Endothelial cell of umbilical vein (primary cell): ENCODE results near the gene ADAMTSL5. TPM values are rescaled to one million over a fixed set of nuclear protein-coding genes. Genes with fewer than 3 reads are reported as not detected.

ENCODE experiments used
- BruUV-seq: library from RNA; stranded (reverse); fragments of 400-500 nt; replicated peaks from 2 replicates; lab custom pipeline; 2021; lab: Mats Ljungman, UMichigan
- CTCF ChIA-PET: fragments of 300-600, 350-600 bp; sonication (Branson Sonifier 250); formaldehyde crosslinking; loops from one replicate; lab custom pipeline; 2021; ENCODE audit warnings: antibody characterized with exemption, inconsistent platforms; lab: Charles Lee
- POLR2A ChIA-PET: fragments of 300-600, 350-600 bp; sonication (Branson Sonifier 250); formaldehyde crosslinking; loops from one replicate; lab custom pipeline; 2021; ENCODE audit warnings: antibody characterized with exemption, inconsistent platforms; lab: Charles Lee
- DNase-seq: peaks from one replicate; pipeline ENCODE4 v3.0.0-alpha.2; 2011; ENCODE audit warnings: low read depth, low spot score
- FAIRE-seq: peaks from 2 replicates; lab custom pipeline; 2011; peaks lifted over from hg19 to GRCh38; lab: Jason Lieb, UNC
- H2AFZ ChIP-seq: 2 replicates; pipeline ENCODE4 v1.6.0; 2012; ENCODE audit warnings: low read depth, low read length, control low read depth, inconsistent platforms
- H3K27ac ChIP-seq: 2 replicates; pipeline ENCODE4 v1.5.1; 2011; ENCODE audit warnings: low read depth, mild to moderate bottlenecking, control low read depth, low read length, moderate library complexity; ENCODE audit not compliant: insufficient read depth
- H3K27me3 ChIP-seq, 2 experiments: 2 replicates each; pipeline versions ENCODE4 v1.6.0 to v1.6.1; 2011; ENCODE audit warnings: low read length in 2 of 2, mixed read lengths in 1 of 2; ENCODE audit not compliant: control insufficient read depth in 2 of 2, insufficient read depth in 2 of 2
- H3K36me3 ChIP-seq, 2 experiments: 2 replicates in 1 of 2; 3 replicates in 1 of 2; pipeline ENCODE4 v1.5.1; 2011; ENCODE audit warnings: low read length in 2 of 2, mild to moderate bottlenecking in 1 of 2, moderate library complexity in 1 of 2; ENCODE audit not compliant: control insufficient read depth in 2 of 2, insufficient read depth in 2 of 2; ENCODE audit errors: extremely low read depth in 1 of 2
- H3K4me1 ChIP-seq: 3 replicates; pipeline ENCODE4 v1.5.1; 2011; ENCODE audit warnings: mild to moderate bottlenecking, low read length; ENCODE audit not compliant: control insufficient read depth, insufficient read depth; ENCODE audit errors: extremely low read depth
- H3K4me2 ChIP-seq: 2 replicates; pipeline ENCODE4 v1.6.1; 2011; ENCODE audit warnings: low read length, control low read depth, mixed read lengths; ENCODE audit not compliant: insufficient read depth
- H3K4me3 ChIP-seq, 3 experiments: fragments of 200-600 bp in 1 of 3; sonication (generic), shearing (Covaris generic) in 1 of 3; replicated peaks in 1 of 3; 2 replicates each; pipeline ENCODE4 v1.5.1; 2011 to 2016; ENCODE audit warnings: control low read depth in 3 of 3, low read length in 3 of 3, mild to moderate bottlenecking in 2 of 3, inconsistent platforms in 1 of 3, low read depth in 1 of 3, moderate library complexity in 1 of 3; ENCODE audit not compliant: insufficient read depth in 1 of 3
- H3K79me2 ChIP-seq: 2 replicates; pipeline ENCODE4 v1.6.0; 2012; ENCODE audit warnings: low read length, inconsistent platforms; ENCODE audit not compliant: control insufficient read depth, insufficient read depth
- H3K9ac ChIP-seq: replicated peaks from 2 replicates; pipeline ENCODE3; 2011; ENCODE audit warnings: low read length, control low read depth; ENCODE audit not compliant: insufficient read depth; ENCODE audit errors: extremely low read depth
- H3K9me1 ChIP-seq: replicated peaks from 3 replicates; pipeline ENCODE4 v1.6.0; 2011; ENCODE audit warnings: mild to moderate bottlenecking, low read length; ENCODE audit not compliant: control insufficient read depth, insufficient read depth; ENCODE audit errors: extremely low read depth
- H3K9me3 ChIP-seq: replicated peaks from 2 replicates; pipeline ENCODE4 v1.5.1; 2012; ENCODE audit warnings: low read length, inconsistent platforms; ENCODE audit not compliant: control insufficient read depth, insufficient read depth
- H4K20me1 ChIP-seq: replicated peaks from 2 replicates; pipeline ENCODE3; 2011; ENCODE audit warnings: mild to moderate bottlenecking, low read length; ENCODE audit not compliant: control insufficient read depth, insufficient read depth; ENCODE audit errors: extremely low read depth
- CTCF ChIP-seq, 2 donors: IDR thresholded peaks; 1 replicate in 1 of 2; 2 replicates in 1 of 2; pipeline ENCODE4 v1.5.1; 2011; ENCODE audit warnings: low read length in 2 of 2, mild to moderate bottlenecking in 2 of 2, moderate library complexity in 2 of 2, control low read depth in 1 of 2, inconsistent platforms in 1 of 2, low read depth in 1 of 2; ENCODE audit not compliant: insufficient read depth in 1 of 2; ENCODE audit errors: extremely low read depth in 1 of 2
- FOS ChIP-seq: IDR thresholded peaks from 2 replicates; pipeline ENCODE4 v1.6.1; 2011; ENCODE audit warnings: mild to moderate bottlenecking, low read length, moderate library complexity, borderline replicate concordance; ENCODE audit not compliant: insufficient read depth
- GATA2 ChIP-seq: IDR thresholded peaks from 2 replicates; pipeline ENCODE4 v1.7.0; 2011; ENCODE audit warnings: low read depth, mild to moderate bottlenecking, moderate library complexity, mixed read lengths, low read length; ENCODE audit not compliant: insufficient read length, insufficient read depth
- POLR2A ChIP-seq: IDR thresholded peaks from 2 replicates; pipeline ENCODE4 v1.6.1; 2012; ENCODE audit warnings: low read depth, mild to moderate bottlenecking, control low read depth, low read length
- dilution Hi-C: fragments of 300-500 bp; cut with MboI; formaldehyde crosslinking; loops from one replicate; pipeline ENCODE4 v1.15.0; 2019; ENCODE audit warnings: low sequenced_read_pairs; ENCODE audit not compliant: extremely low pct_ligation_motif_present
- intact Hi-C: fragments of 100-400 bp; cut with micrococcal nuclease; formaldehyde crosslinking; loops from one replicate; pipeline ENCODE4 v1.10.0; 2022
- polyA plus RNA-seq, 4 experiments: library from polyadenylated mRNA; depleted of rRNA in 3 of 4; stranded (reverse) in 3 of 4; unstranded in 1 of 4; fragments of >200 nt; gene quantifications; 2 replicates each; pipeline versions ENCODE4 v1.2.1 to v1.2.3, GENCODE V29; 2011 to 2012; ENCODE audit warnings: missing spikeins in 1 of 4
- total RNA-seq: library from RNA; stranded (reverse); gene quantifications from 2 replicates; pipeline ENCODE4 v1.2.3, GENCODE V29; 2021

Gene ADAMTSL5
- total and polyA plus RNA-seq, 2 donors (not counting 3 experiments of a cell fraction or from before 2014, with no cell fraction given) = 0.07 TPM; not detected in 1

GRCh38 chr19:1487576-1488281 lies 25.1 kb downstream of the ADAMTSL5 start:
- FAIRE-seq = no peak
- dilution Hi-C loops = no loop called here
- Histone ChIP-seq H3K9me3 (no peaks in the 10 kb centered on the region), H3K27ac (no peak overlapping the region), H4K20me1 (no peaks in the 10 kb centered on the region), H3K9ac (no peak overlapping the region), H3K4me3 (no peak overlapping the region), H2AFZ (no peak overlapping the region), H3K79me2 (no peaks in the 10 kb centered on the region), H3K4me1 (peaks cover 10% of the 10 kb centered on the region), H3K4me2 (no peak overlapping the region), H3K9me1 (no peaks in the 10 kb centered on the region), H3K27me3 (peaks cover 0 to 6% of the 10 kb centered on the region in 2 experiments), H3K36me3 (no peaks in the 10 kb centered on the region)
- no TSS peak for BruUV-seq
- TF ChIP-seq FOS (no peak), GATA2 (no peak), POLR2A (no peak)
- ChIA-PET POLR2A (no interaction called here), CTCF (no interaction called here)
- intact Hi-C loops = no loop called here
- DNase-seq = no peak

- FAIRE-seq = no peak
- dilution Hi-C loops = no loop called here
- DNase-seq = no peak
- intact Hi-C loops = no loop called here
- H3K9ac ChIP-seq = no peak overlapping the region
- TF ChIP-seq POLR2A = no peak
- TF ChIP-seq CTCF (IDR thresholded peaks at IDR 0.05; ENCODE audit: extremely low read depth in 1 of 2, insufficient read depth in 1 of 2, low read depth in 1 of 2, low read length in 2 of 2) = no peak
- no peak for TF ChIP-seq FOS
- POLR2A ChIA-PET = no interaction called here
- no TSS peak for BruUV-seq
- peaks cover 0 to 6% of the 10 kb centered on the region in 2 experiments for H3K27me3 ChIP-seq
- H3K4me1 ChIP-seq = peaks cover 10% of the 10 kb centered on the region
- no peaks in the 10 kb centered on the region for H3K79me2 ChIP-seq
- H3K27ac ChIP-seq = no peak overlapping the region
- no peaks in the 10 kb centered on the region for H4K20me1 ChIP-seq
- no peak overlapping the region for H3K4me3 ChIP-seq
- CTCF ChIA-PET = interaction anchor here (1.0 kb wide), 1 partner anchor 59 kb away, joined by 3 read pairs; no protein-coding TSS in a partner anchor
- no peak overlapping the region for H3K4me2 ChIP-seq
- H2AFZ ChIP-seq = no peak overlapping the region
- no peaks in the 10 kb centered on the region for H3K9me1 ChIP-seq
- no peaks in the 10 kb centered on the region for H3K9me3 ChIP-seq
- H3K36me3 ChIP-seq = no peaks in the 10 kb centered on the region
Measured at GRCh38 chr19:1486720-1487575, 25.9 kb downstream of the ADAMTSL5 start.
